H1 (cell line): ENCODE measurements around the gene EIF4E. TPM values are rescaled to one million over a fixed set of nuclear protein-coding genes. Genes with fewer than 3 reads are reported as not detected.

Experiments
- BRCA1 ChIP-seq: IDR thresholded peaks from 2 replicates; pipeline ENCODE4 v1.6.1; 2012; ENCODE audit warnings: low read depth, low read length, improper control_type of control experiment
- CHD1 ChIP-seq: IDR thresholded peaks from 2 replicates; pipeline ENCODE4 v1.6.1; 2012; ENCODE audit warnings: low read depth, low read length, improper control_type of control experiment
- CHD2 ChIP-seq: IDR thresholded peaks from 2 replicates; pipeline ENCODE4 v1.6.1; 2012; ENCODE audit warnings: low read length, improper control_type of control experiment
- SUZ12 ChIP-seq: fragments of 200-600 bp; sonication (generic); IDR thresholded peaks from 2 replicates; pipeline ENCODE4 v1.6.1; 2012; ENCODE audit warnings: mild to moderate bottlenecking, inconsistent platforms, low read length, moderate library complexity, mixed read lengths
- polyA plus RNA-seq, 7 experiments: library from polyadenylated mRNA; depleted of rRNA in 3 of 7; stranded (reverse) in 5 of 7; unstranded in 2 of 7; fragments of >200 nt in 5 of 7; fragments of 200-250 nt in 2 of 7; gene quantifications; 1 replicate in 5 of 7; 2 replicates in 1 of 7; 4 replicates in 1 of 7; pipeline versions ENCODE4 v1.2.1 to v1.2.3, GENCODE V29; 2011 to 2013; ENCODE audit warnings: missing spikeins in 2 of 7, mixed read lengths in 2 of 7
- total RNA-seq: library from RNA; stranded (reverse); fragmentation: NEBNext Ultra II Directional; extraction: Animal tissue kit (Norgen Biotek cat#: 25700); gene quantifications from 2 replicates; pipeline ENCODE4 v1.2.1, GENCODE V29; 2021

Gene EIF4E
- total and polyA plus RNA-seq, 2 of the 8 experiments (the other 6 are each of a cell fraction or from before 2014, with no cell fraction given), result 59.6 to 185 TPM

- TF ChIP-seq CHD2 (no peak), SUZ12 (no peak), BRCA1 (no peak), CHD1 (no peak)
- TF ChIP-seq, all 59 proteins: peak for 0
Measured at GRCh38 chr4:98864560-98864959, 64.4 kb downstream of the EIF4E start (continued).
